Stomach (tissue), 4 donors: ENCODE measurements around the gene AGPAT4.

ENCODE experiments used
- CTCF ChIP-seq, 7 experiments: fragments of 450-650 bp in 4 of 7; fragments of 200-600 bp in 3 of 7; sonication (generic) in 3 of 7; IDR thresholded peaks; one replicate each; pipeline ENCODE4 v1.5.1; 2016 to 2019; ENCODE audit warnings: antibody characterized with exemption in 7 of 7, control low read depth in 2 of 7, mild to moderate bottlenecking in 1 of 7
- EP300 ChIP-seq: sonication (generic); formaldehyde crosslinking; IDR thresholded peaks from one replicate; pipeline ENCODE4 v1.6.1; 2017; ENCODE audit warnings: antibody characterized with exemption

DNA sequence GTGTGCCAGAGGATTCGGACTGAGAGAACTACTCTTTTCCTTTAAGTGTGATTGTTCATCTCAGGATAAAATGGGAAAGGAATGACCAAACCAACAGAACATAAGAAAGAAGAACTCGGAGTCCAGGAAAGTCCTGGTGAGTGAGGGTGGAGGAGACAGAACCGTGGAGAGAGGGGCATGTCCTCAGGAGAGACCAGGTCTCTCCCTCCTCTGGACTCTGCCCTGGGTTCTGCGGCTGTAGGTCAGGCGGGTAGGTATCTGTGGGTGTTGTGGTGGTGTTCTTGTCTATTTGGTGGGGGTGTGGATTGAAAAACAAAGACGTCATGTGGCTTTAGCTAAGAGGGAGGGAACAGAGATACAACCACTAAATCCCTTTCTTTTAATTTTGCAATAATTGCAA, 29.1 kb upstream of the AGPAT4 start:
- no peak for TF ChIP-seq CTCF (IDR thresholded peaks at IDR 0.05)
- TF ChIP-seq EP300 = no peak
